H1 (cell line): ENCODE measurements around the gene RAB40C. TPM values are rescaled to one million over a fixed set of nuclear protein-coding genes. Genes with fewer than 3 reads are reported as not detected.

ENCODE experiments used
- ATF2 ChIP-seq: IDR thresholded peaks from 2 replicates; pipeline ENCODE4 v1.6.1; 2012; ENCODE audit warnings: low read length, inconsistent platforms
- BCL11A ChIP-seq, 2 experiments: IDR thresholded peaks; one replicate each; pipeline ENCODE4 v1.6.1; 2011; ENCODE audit warnings: low read depth in 2 of 2, low read length in 2 of 2, mild to moderate bottlenecking in 2 of 2
- EGR1 ChIP-seq: IDR thresholded peaks from 2 replicates; pipeline ENCODE4 v1.6.1; 2011; ENCODE audit warnings: low read depth, low read length, borderline replicate concordance
- KDM5A ChIP-seq: fragments of 200-600 bp; IDR thresholded peaks from 2 replicates; pipeline ENCODE4 v1.7.1; 2012; ENCODE audit warnings: mild to moderate bottlenecking, low read length, inconsistent platforms, mixed read lengths
- RXRA ChIP-seq: IDR thresholded peaks from 2 replicates; pipeline ENCODE4 v1.6.1; 2011; ENCODE audit warnings: low read depth, mild to moderate bottlenecking, low read length, moderate library complexity; ENCODE audit not compliant: insufficient read depth
- SIRT6 ChIP-seq: IDR thresholded peaks from one replicate; pipeline ENCODE4 v1.7.1; 2012; ENCODE audit warnings: low read length, inconsistent platforms
- ZNF274 ChIP-seq: IDR thresholded peaks from 2 replicates; pipeline ENCODE4 v1.7.0; 2012; ENCODE audit warnings: low read length, borderline replicate concordance; ENCODE audit errors: extremely low read depth
- polyA plus RNA-seq, 7 experiments: library from polyadenylated mRNA; depleted of rRNA in 3 of 7; stranded (reverse) in 5 of 7; unstranded in 2 of 7; fragments of >200 nt in 5 of 7; fragments of 200-250 nt in 2 of 7; gene quantifications; 1 replicate in 5 of 7; 2 replicates in 1 of 7; 4 replicates in 1 of 7; pipeline versions ENCODE4 v1.2.1 to v1.2.3, GENCODE V29; 2011 to 2013; ENCODE audit warnings: missing spikeins in 2 of 7, mixed read lengths in 2 of 7
- total RNA-seq: library from RNA; stranded (reverse); fragmentation: NEBNext Ultra II Directional; extraction: Animal tissue kit (Norgen Biotek cat#: 25700); gene quantifications from 2 replicates; pipeline ENCODE4 v1.2.1, GENCODE V29; 2021
- TF ChIP-seq, protein P1 (sequence below): fragments of 300-600 bp; sonication (generic); IDR thresholded peaks from 2 replicates; pipeline ENCODE4 v1.7.1; 2012; ENCODE audit warnings: low read length, moderate library complexity, mild to moderate bottlenecking, inconsistent platforms; ENCODE audit not compliant: insufficient replicate concordance

RAB40C gene
- total and polyA plus RNA-seq, 2 of the 8 experiments (the other 6 are each of a cell fraction or from before 2014, with no cell fraction given), result 13.9 to 15.6 TPM

GRCh38 chr16:625117-625976 lies 35.5 kb downstream of the RAB40C start (continued):
- TF ChIP-seq, protein P1, sequence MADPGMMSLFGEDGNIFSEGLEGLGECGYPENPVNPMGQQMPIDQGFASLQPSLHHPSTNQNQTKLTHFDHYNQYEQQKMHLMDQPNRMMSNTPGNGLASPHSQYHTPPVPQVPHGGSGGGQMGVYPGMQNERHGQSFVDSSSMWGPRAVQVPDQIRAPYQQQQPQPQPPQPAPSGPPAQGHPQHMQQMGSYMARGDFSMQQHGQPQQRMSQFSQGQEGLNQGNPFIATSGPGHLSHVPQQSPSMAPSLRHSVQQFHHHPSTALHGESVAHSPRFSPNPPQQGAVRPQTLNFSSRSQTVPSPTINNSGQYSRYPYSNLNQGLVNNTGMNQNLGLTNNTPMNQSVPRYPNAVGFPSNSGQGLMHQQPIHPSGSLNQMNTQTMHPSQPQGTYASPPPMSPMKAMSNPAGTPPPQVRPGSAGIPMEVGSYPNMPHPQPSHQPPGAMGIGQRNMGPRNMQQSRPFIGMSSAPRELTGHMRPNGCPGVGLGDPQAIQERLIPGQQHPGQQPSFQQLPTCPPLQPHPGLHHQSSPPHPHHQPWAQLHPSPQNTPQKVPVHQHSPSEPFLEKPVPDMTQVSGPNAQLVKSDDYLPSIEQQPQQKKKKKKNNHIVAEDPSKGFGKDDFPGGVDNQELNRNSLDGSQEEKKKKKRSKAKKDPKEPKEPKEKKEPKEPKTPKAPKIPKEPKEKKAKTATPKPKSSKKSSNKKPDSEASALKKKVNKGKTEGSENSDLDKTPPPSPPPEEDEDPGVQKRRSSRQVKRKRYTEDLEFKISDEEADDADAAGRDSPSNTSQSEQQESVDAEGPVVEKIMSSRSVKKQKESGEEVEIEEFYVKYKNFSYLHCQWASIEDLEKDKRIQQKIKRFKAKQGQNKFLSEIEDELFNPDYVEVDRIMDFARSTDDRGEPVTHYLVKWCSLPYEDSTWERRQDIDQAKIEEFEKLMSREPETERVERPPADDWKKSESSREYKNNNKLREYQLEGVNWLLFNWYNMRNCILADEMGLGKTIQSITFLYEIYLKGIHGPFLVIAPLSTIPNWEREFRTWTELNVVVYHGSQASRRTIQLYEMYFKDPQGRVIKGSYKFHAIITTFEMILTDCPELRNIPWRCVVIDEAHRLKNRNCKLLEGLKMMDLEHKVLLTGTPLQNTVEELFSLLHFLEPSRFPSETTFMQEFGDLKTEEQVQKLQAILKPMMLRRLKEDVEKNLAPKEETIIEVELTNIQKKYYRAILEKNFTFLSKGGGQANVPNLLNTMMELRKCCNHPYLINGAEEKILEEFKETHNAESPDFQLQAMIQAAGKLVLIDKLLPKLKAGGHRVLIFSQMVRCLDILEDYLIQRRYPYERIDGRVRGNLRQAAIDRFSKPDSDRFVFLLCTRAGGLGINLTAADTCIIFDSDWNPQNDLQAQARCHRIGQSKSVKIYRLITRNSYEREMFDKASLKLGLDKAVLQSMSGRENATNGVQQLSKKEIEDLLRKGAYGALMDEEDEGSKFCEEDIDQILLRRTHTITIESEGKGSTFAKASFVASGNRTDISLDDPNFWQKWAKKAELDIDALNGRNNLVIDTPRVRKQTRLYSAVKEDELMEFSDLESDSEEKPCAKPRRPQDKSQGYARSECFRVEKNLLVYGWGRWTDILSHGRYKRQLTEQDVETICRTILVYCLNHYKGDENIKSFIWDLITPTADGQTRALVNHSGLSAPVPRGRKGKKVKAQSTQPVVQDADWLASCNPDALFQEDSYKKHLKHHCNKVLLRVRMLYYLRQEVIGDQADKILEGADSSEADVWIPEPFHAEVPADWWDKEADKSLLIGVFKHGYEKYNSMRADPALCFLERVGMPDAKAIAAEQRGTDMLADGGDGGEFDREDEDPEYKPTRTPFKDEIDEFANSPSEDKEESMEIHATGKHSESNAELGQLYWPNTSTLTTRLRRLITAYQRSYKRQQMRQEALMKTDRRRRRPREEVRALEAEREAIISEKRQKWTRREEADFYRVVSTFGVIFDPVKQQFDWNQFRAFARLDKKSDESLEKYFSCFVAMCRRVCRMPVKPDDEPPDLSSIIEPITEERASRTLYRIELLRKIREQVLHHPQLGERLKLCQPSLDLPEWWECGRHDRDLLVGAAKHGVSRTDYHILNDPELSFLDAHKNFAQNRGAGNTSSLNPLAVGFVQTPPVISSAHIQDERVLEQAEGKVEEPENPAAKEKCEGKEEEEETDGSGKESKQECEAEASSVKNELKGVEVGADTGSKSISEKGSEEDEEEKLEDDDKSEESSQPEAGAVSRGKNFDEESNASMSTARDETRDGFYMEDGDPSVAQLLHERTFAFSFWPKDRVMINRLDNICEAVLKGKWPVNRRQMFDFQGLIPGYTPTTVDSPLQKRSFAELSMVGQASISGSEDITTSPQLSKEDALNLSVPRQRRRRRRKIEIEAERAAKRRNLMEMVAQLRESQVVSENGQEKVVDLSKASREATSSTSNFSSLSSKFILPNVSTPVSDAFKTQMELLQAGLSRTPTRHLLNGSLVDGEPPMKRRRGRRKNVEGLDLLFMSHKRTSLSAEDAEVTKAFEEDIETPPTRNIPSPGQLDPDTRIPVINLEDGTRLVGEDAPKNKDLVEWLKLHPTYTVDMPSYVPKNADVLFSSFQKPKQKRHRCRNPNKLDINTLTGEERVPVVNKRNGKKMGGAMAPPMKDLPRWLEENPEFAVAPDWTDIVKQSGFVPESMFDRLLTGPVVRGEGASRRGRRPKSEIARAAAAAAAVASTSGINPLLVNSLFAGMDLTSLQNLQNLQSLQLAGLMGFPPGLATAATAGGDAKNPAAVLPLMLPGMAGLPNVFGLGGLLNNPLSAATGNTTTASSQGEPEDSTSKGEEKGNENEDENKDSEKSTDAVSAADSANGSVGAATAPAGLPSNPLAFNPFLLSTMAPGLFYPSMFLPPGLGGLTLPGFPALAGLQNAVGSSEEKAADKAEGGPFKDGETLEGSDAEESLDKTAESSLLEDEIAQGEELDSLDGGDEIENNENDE, result no peak
- no peak for TF ChIP-seq ATF2
- TF ChIP-seq RXRA, result no peak
- no peak for TF ChIP-seq BCL11A (IDR thresholded peaks at IDR 0.05; ENCODE audit: low read depth in 2 of 2, low read length in 2 of 2)
- TF ChIP-seq EGR1, result no peak
- TF ChIP-seq KDM5A, result no peak
- no peak for TF ChIP-seq SIRT6
- no peak for TF ChIP-seq ZNF274
